Measurements from ENCODE around the gene ATP6V0E1.

The ATP6V0E1 gene

DNA sequence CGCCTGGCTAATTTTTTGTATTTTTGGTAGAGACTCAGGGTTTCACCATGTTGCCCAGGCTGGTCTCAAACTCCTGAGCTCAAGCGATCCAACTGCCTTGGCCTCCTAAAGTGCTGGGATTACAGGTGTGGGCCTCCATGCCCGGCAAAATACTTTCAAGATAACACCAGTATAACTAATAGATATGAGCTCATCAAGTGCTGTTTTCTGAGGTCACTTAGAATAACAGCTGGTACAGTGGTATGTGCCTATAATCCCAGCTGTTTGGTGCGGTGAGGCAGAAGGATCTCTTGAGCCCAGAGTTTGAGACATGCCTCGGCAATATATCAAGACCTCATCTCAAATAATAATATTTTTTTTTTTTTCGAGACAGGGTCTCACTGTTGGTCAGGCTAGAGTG, 42.1 kb downstream of the ATP6V0E1 start:
- POLR2A ChIA-PET, result no interaction called here
- peaks cover 10% of the 10 kb centered on the region for H3K4me1 ChIP-seq (ENCODE audit: control insufficient read depth, insufficient read depth, low read length)
- H3K36me3 ChIP-seq (ENCODE audit: control insufficient read depth in 2 of 2, insufficient read depth in 1 of 2, low read length in 2 of 2), result peaks cover 12 to 15% of the 10 kb centered on the region in 2 experiments; a peak in 2 of 3 replicates
- CTCF ChIA-PET, result no interaction called here
- H3K4me3 ChIP-seq (ENCODE audit: low read depth, low read length), result no peak overlapping the region
- H3K9me3 ChIP-seq (ENCODE audit: control insufficient read depth, insufficient read depth, low read depth, low read length), result no peaks in the 10 kb centered on the region
- TF ChIP-seq, protein P1, sequence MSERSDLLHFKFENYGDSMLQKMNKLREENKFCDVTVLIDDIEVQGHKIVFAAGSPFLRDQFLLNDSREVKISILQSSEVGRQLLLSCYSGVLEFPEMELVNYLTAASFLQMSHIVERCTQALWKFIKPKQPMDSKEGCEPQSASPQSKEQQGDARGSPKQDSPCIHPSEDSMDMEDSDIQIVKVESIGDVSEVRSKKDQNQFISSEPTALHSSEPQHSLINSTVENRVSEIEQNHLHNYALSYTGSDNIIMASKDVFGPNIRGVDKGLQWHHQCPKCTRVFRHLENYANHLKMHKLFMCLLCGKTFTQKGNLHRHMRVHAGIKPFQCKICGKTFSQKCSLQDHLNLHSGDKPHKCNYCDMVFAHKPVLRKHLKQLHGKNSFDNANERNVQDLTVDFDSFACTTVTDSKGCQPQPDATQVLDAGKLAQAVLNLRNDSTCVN (tag by site-specific recombination; optimal IDR thresholded peaks at IDR 0.05), result no peak
- TF ChIP-seq ZNF23 (tag by site-specific recombination; IDR thresholded peaks at IDR 0.05; ENCODE audit: borderline replicate concordance), result no peak
- TF ChIP-seq ZNF629 (tag by site-specific recombination; IDR thresholded peaks at IDR 0.05), result peak; percentile 64
- TF ChIP-seq ZBTB17 (tag by site-specific recombination; IDR thresholded peaks at IDR 0.05), result peak; percentile 27; the same call in 1 of the 2 replicates
- no peak for TF ChIP-seq ZNF777 (tag by site-specific recombination; IDR thresholded peaks at IDR 0.05; ENCODE audit: borderline replicate concordance)
- TF ChIP-seq, protein P2, sequence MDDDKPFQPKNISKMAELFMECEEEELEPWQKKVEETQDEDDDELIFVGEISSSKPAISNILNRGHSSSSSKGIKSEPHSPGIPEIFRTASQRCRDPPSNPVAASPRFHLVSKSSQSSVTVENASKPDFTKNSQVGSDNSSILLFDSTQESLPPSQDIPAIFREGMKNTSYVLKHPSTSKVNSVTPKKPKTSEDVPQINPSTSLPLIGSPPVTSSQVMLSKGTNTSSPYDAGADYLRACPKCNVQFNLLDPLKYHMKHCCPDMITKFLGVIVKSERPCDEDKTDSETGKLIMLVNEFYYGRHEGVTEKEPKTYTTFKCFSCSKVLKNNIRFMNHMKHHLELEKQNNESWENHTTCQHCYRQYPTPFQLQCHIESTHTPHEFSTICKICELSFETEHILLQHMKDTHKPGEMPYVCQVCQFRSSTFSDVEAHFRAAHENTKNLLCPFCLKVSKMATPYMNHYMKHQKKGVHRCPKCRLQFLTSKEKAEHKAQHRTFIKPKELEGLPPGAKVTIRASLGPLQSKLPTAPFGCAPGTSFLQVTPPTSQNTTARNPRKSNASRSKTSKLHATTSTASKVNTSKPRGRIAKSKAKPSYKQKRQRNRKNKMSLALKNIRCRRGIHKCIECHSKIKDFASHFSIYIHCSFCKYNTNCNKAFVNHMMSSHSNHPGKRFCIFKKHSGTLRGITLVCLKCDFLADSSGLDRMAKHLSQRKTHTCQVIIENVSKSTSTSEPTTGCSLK (tag by site-specific recombination; IDR thresholded peaks at IDR 0.05), result no peak
- 0 out of 2 replicates have a peak, but pooled peaks have one; percentile 18 for TF ChIP-seq ZEB2 (tag by site-specific recombination; IDR thresholded peaks at IDR 0.05)
- peak; percentile 58 for TF ChIP-seq PRDM10 (tag by site-specific recombination; IDR thresholded peaks at IDR 0.05)
- H3K27ac ChIP-seq (ENCODE audit: extremely low read depth, low read depth, low read length), result no peak overlapping the region

GRCh38 chr5:173027905-173028304, 44.3 kb downstream of the ATP6V0E1 start:
- Histone ChIP-seq H3K27ac (ENCODE audit: extremely low read depth, low read depth, low read length) (no peak overlapping the region), H3K9me3 (ENCODE audit: control insufficient read depth, insufficient read depth, low read depth, low read length) (no peaks in the 10 kb centered on the region), H3K4me1 (ENCODE audit: control insufficient read depth, insufficient read depth, low read length) (peaks cover 10% of the 10 kb centered on the region), H3K36me3 (ENCODE audit: control insufficient read depth in 2 of 2, insufficient read depth in 1 of 2, low read length in 2 of 2) (peaks cover 0 to 4% of the 10 kb centered on the region in 2 experiments; a peak in 1 of 3 replicates), H3K4me3 (ENCODE audit: low read depth, low read length) (no peak overlapping the region)
- TF ChIP-seq, protein P3, sequence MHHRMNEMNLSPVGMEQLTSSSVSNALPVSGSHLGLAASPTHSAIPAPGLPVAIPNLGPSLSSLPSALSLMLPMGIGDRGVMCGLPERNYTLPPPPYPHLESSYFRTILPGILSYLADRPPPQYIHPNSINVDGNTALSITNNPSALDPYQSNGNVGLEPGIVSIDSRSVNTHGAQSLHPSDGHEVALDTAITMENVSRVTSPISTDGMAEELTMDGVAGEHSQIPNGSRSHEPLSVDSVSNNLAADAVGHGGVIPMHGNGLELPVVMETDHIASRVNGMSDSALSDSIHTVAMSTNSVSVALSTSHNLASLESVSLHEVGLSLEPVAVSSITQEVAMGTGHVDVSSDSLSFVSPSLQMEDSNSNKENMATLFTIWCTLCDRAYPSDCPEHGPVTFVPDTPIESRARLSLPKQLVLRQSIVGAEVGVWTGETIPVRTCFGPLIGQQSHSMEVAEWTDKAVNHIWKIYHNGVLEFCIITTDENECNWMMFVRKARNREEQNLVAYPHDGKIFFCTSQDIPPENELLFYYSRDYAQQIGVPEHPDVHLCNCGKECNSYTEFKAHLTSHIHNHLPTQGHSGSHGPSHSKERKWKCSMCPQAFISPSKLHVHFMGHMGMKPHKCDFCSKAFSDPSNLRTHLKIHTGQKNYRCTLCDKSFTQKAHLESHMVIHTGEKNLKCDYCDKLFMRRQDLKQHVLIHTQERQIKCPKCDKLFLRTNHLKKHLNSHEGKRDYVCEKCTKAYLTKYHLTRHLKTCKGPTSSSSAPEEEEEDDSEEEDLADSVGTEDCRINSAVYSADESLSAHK (tag by site-specific recombination; IDR thresholded peaks at IDR 0.05), result peak; percentile 95
- no peak for TF ChIP-seq PATZ1 (tag by site-specific recombination; IDR thresholded peaks at IDR 0.05)
- ChIA-PET POLR2A (interaction anchor here (0.8 kb wide), 1 partner anchor 27 kb away, joined by 4 read pairs; no protein-coding TSS in a partner anchor), CTCF (interaction anchor here (0.6 kb wide), 1 partner anchor 44 kb away, joined by 3 read pairs; the partner anchor contains the start of gene ATP6V0E1)

All from HEK293 (cell line).